GM23338 (cell line): Measurements from ENCODE around the gene ARHGEF38.

Experiments used
- CREB1 ChIP-seq: fragments of 250-450 bp; sonication (Bioruptor Pico); IDR thresholded peaks from 2 replicates; pipeline ENCODE4 v1.5.0; 2020; ENCODE audit warnings: low read depth, mild to moderate bottlenecking, moderate library complexity
- CTCF ChIP-seq, 2 experiments: fragments of 200-600 bp in 1 of 2; sonication (generic) in 1 of 2; conservative IDR thresholded peaks; 2 replicates each; pipeline versions ENCODE4 v1.5.1 to v1.6.1; 2016 to 2017; ENCODE audit warnings: antibody characterized with exemption in 2 of 2, low read depth in 2 of 2, mild to moderate bottlenecking in 2 of 2, moderate library complexity in 1 of 2
- EZH2 ChIP-seq: fragments of 200-600 bp; sonication (generic); IDR thresholded peaks from one replicate; pipeline ENCODE4 v1.8.0; 2017; ENCODE audit warnings: antibody characterized with exemption, mild to moderate bottlenecking, low read depth; ENCODE audit not compliant: unreplicated experiment
- EZH2phosphoT487 ChIP-seq: fragments of 200-600 bp; sonication (generic); IDR thresholded peaks from one replicate; pipeline ENCODE4 v1.8.1; 2018; ENCODE audit warnings: antibody characterized with exemption; ENCODE audit not compliant: unreplicated experiment
- JUNB ChIP-seq: IDR thresholded peaks from one replicate; pipeline ENCODE4 v1.6.1; 2016; ENCODE audit warnings: antibody characterized with exemption; ENCODE audit not compliant: unreplicated experiment
- POLR2AphosphoS5 ChIP-seq: IDR thresholded peaks from 2 replicates; pipeline ENCODE4 v1.6.1; 2016; ENCODE audit warnings: antibody characterized with exemption, low read depth
- ZNF114 ChIP-seq: fragments of 250-450 bp; sonication (Bioruptor Pico); IDR thresholded peaks from 2 replicates; pipeline ENCODE4 v1.5.0; 2020; ENCODE audit warnings: mild to moderate bottlenecking, moderate library complexity
- ZNF331 ChIP-seq: fragments of 250-450 bp; sonication (Bioruptor Pico); IDR thresholded peaks from 2 replicates; pipeline ENCODE4 v1.5.0; 2020; ENCODE audit warnings: low read depth, mild to moderate bottlenecking, moderate library complexity
- TF ChIP-seq, protein P1 (sequence below): IDR thresholded peaks from one replicate; pipeline ENCODE4 v1.6.1; 2018; ENCODE audit warnings: antibody characterized with exemption; ENCODE audit not compliant: unreplicated experiment

DNA sequence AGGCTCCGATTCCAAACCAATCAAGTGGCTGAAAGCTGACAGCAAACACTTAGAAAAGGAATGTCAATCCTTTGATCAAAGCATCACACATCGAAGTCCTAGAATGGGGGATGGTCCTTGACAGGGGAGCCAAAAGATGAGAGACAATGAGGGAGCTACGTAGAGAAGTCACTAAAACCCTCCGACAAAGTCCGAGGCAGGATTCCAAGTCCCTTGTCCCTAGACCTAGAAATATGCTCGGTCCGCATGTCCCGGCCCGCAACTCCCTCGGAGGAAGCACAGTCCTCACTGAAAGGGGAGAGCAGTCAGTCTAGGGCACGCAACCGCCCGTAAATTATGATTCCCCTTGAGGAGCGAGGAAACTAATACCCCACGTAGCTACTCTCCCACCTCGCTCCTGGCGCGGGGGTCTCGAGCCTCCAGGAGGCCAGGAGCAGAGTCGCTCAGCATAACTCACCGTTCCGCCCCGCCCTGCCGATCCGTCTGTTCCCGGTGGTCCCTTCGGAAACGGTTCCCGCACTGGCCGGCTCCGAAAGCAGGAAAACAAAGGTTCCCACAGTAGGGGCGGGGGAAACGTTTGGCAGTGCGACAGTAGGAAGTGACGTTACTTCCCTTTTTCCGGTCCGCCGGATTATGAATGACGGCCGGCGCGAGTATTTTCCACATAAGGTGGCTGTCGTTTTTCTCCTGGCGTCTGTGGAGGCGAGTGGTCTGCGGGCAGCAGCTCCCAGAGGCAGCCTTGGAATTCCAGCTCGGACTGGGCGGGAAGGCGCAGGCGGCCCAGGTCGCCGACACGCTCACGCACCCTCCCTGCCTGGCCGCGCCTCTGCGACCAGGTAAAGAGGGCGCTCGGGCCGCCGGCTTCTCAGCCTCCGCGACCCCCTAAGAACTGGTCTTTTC lies 156.0 kb downstream of the ARHGEF38 start, which contains the start of the genes GSTCD and INTS12:
- TF ChIP-seq, protein P1, sequence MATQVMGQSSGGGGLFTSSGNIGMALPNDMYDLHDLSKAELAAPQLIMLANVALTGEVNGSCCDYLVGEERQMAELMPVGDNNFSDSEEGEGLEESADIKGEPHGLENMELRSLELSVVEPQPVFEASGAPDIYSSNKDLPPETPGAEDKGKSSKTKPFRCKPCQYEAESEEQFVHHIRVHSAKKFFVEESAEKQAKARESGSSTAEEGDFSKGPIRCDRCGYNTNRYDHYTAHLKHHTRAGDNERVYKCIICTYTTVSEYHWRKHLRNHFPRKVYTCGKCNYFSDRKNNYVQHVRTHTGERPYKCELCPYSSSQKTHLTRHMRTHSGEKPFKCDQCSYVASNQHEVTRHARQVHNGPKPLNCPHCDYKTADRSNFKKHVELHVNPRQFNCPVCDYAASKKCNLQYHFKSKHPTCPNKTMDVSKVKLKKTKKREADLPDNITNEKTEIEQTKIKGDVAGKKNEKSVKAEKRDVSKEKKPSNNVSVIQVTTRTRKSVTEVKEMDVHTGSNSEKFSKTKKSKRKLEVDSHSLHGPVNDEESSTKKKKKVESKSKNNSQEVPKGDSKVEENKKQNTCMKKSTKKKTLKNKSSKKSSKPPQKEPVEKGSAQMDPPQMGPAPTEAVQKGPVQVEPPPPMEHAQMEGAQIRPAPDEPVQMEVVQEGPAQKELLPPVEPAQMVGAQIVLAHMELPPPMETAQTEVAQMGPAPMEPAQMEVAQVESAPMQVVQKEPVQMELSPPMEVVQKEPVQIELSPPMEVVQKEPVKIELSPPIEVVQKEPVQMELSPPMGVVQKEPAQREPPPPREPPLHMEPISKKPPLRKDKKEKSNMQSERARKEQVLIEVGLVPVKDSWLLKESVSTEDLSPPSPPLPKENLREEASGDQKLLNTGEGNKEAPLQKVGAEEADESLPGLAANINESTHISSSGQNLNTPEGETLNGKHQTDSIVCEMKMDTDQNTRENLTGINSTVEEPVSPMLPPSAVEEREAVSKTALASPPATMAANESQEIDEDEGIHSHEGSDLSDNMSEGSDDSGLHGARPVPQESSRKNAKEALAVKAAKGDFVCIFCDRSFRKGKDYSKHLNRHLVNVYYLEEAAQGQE, result no peak
- TF ChIP-seq CTCF (conservative IDR thresholded peaks at IDR 0.05; ENCODE audit: low read depth in 2 of 2) (no peak), EZH2 (no peak), POLR2AphosphoS5 (peak; percentile 96), EZH2phosphoT487 (no peak), CREB1 (peak; percentile 97), JUNB (no peak), ZNF331 (CRISPR knock-in tag) (peak; percentile 50; the same call in 1 of the 2 replicates), ZNF114 (CRISPR knock-in tag) (peak; percentile 83; the same call in 1 of the 2 replicates)
